A673 (cell line): ENCODE results near the gene KRTAP5-6.

Experiments
- CTCF ChIP-seq: fragments of 300-800, 200-600 bp; sonication (generic); conservative IDR thresholded peaks from 2 replicates; pipeline ENCODE4 v1.5.1; 2017; ENCODE audit warnings: low read depth, mild to moderate bottlenecking, antibody characterized with exemption, low read length, moderate library complexity, mixed read lengths
- EZH2 ChIP-seq: fragments of 200-600 bp; sonication (generic); IDR thresholded peaks from 2 replicates; pipeline ENCODE4 v1.6.1; 2017; ENCODE audit warnings: borderline replicate concordance, low read depth, mild to moderate bottlenecking, mixed read lengths, antibody characterized with exemption, low read length; ENCODE audit not compliant: poor library complexity, severe bottlenecking

GRCh38 chr11:1728931-1729691, 32.1 kb downstream of the KRTAP5-6 start:
- TF ChIP-seq CTCF (no peak), EZH2 (no peak)
